KMS-11 (cell line): ENCODE data around the gene CACNG8.

Experiments used
- H2AFZ ChIP-seq: fragments of 200-600 bp; sonication (generic); 2 replicates; pipeline ENCODE4 v1.6.1; 2016; ENCODE audit warnings: antibody characterized with exemption, mixed run types, low read depth
- H3K27ac ChIP-seq: fragments of 200-600 bp; sonication (generic); 2 replicates; pipeline ENCODE4 v1.6.1; 2016; ENCODE audit warnings: mild to moderate bottlenecking, mixed run types
- H3K27me3 ChIP-seq: fragments of 200-600 bp; sonication (generic); 2 replicates; pipeline ENCODE4 v1.6.1; 2017; ENCODE audit warnings: mild to moderate bottlenecking, low read depth, mixed run types, moderate library complexity; ENCODE audit not compliant: insufficient read depth
- H3K36me3 ChIP-seq: fragments of 200-600 bp; sonication (generic); 2 replicates; pipeline ENCODE4 v1.6.1; 2017; ENCODE audit warnings: mild to moderate bottlenecking, mixed run types; ENCODE audit not compliant: insufficient read depth
- H3K4me1 ChIP-seq: fragments of 200-600 bp; sonication (generic); 2 replicates; pipeline ENCODE4 v1.6.1; 2016; ENCODE audit warnings: mild to moderate bottlenecking, low read depth, mixed run types; ENCODE audit not compliant: poor library complexity, severe bottlenecking
- H3K4me2 ChIP-seq: fragments of 200-600 bp; sonication (generic); 2 replicates; pipeline ENCODE4 v1.7.0; 2016; ENCODE audit warnings: mild to moderate bottlenecking, mixed run types
- H3K4me3 ChIP-seq: fragments of 200-600 bp; sonication (generic); IDR thresholded peaks from 2 replicates; pipeline ENCODE4 v1.6.1; 2017; ENCODE audit warnings: low read depth, low read length, mixed read lengths; ENCODE audit not compliant: insufficient read depth
- H3K79me2 ChIP-seq: fragments of 200-600 bp; sonication (generic); 2 replicates; pipeline ENCODE4 v1.6.1; 2016; ENCODE audit warnings: low read depth, mixed run types; ENCODE audit not compliant: insufficient read depth
- H3K9ac ChIP-seq: fragments of 200-600 bp; sonication (generic); 2 replicates; pipeline ENCODE4 v1.6.1; 2016; ENCODE audit warnings: mild to moderate bottlenecking, mixed run types
- H4K20me1 ChIP-seq: fragments of 200-600 bp; sonication (generic); 2 replicates; pipeline ENCODE4 v1.6.1; 2016; ENCODE audit warnings: mild to moderate bottlenecking, mixed run types; ENCODE audit not compliant: insufficient read depth
- CTCF ChIP-seq: fragments of 200-600 bp; sonication (generic); conservative IDR thresholded peaks from 2 replicates; pipeline ENCODE4 v1.6.1; 2017; ENCODE audit warnings: low read depth, mild to moderate bottlenecking, antibody characterized with exemption, low read length, moderate library complexity, mixed read lengths

CACNG8 gene

GRCh38 chr19:53958168-53958571, 4.6 kb upstream of the CACNG8 start:
- Histone ChIP-seq H3K4me2 (no peak overlapping the region), H3K79me2 (no peaks in the 10 kb centered on the region), H3K36me3 (no peaks in the 10 kb centered on the region), H3K4me3 (no peak overlapping the region), H3K9ac (no peak overlapping the region), H2AFZ (no peak overlapping the region), H3K27me3 (no peaks in the 10 kb centered on the region; the same call in 1 of the 2 replicates), H4K20me1 (no peaks in the 10 kb centered on the region), H3K4me1 (no peaks in the 10 kb centered on the region), H3K27ac (no peak overlapping the region)
- no peak for TF ChIP-seq CTCF

- no peaks in the 10 kb centered on the region for H3K36me3 ChIP-seq
- H3K4me1 ChIP-seq = no peaks in the 10 kb centered on the region
- H3K9ac ChIP-seq = no peak overlapping the region
- H2AFZ ChIP-seq = no peak overlapping the region
- H4K20me1 ChIP-seq = no peaks in the 10 kb centered on the region
- H3K4me2 ChIP-seq = no peak overlapping the region
- H3K4me3 ChIP-seq = no peak overlapping the region
- H3K79me2 ChIP-seq = no peaks in the 10 kb centered on the region
- no peak overlapping the region for H3K27ac ChIP-seq
- no peak for TF ChIP-seq CTCF
- H3K27me3 ChIP-seq = no peaks in the 10 kb centered on the region; the same call in 1 of the 2 replicates
These were observed 3.6 kb upstream of the CACNG8 start for GRCh38 chr19:53958823-53959757.

GRCh38 chr19:53960187-53960586, 2.5 kb upstream of the CACNG8 start:
- H3K27me3 ChIP-seq = peaks cover 6% of the 10 kb centered on the region; the same call in 1 of the 2 replicates
- H3K79me2 ChIP-seq = no peaks in the 10 kb centered on the region
- H4K20me1 ChIP-seq = no peaks in the 10 kb centered on the region
- H3K27ac ChIP-seq = no peak overlapping the region
- no peaks in the 10 kb centered on the region for H3K4me1 ChIP-seq
- no peak overlapping the region for H3K4me3 ChIP-seq
- no peaks in the 10 kb centered on the region for H3K36me3 ChIP-seq
- H2AFZ ChIP-seq = no peak overlapping the region
- TF ChIP-seq CTCF = no peak
- no peak overlapping the region for H3K4me2 ChIP-seq
- H3K9ac ChIP-seq = no peak overlapping the region

- H4K20me1 ChIP-seq = no peaks in the 10 kb centered on the region
- H3K79me2 ChIP-seq = no peaks in the 10 kb centered on the region
- H3K9ac ChIP-seq = no peak overlapping the region
- no peak overlapping the region for H2AFZ ChIP-seq
- H3K4me3 ChIP-seq = no peak overlapping the region
- H3K36me3 ChIP-seq = no peaks in the 10 kb centered on the region
- no peaks in the 10 kb centered on the region for H3K4me1 ChIP-seq
- peaks cover 6% of the 10 kb centered on the region; the same call in 1 of the 2 replicates for H3K27me3 ChIP-seq
- no peak overlapping the region for H3K4me2 ChIP-seq
- TF ChIP-seq CTCF = no peak
- no peak overlapping the region for H3K27ac ChIP-seq
These were observed 1.9 kb upstream of the CACNG8 start for GRCh38 chr19:53960886-53961285.
